Body of pancreas (tissue), 4 donors: ENCODE results near the gene ASPN.

Experiments
- POLR2A ChIP-seq, 3 donors: fragments of 450-650 bp; IDR thresholded peaks; one replicate each; pipeline ENCODE4 v1.6.1; 2016; ENCODE audit warnings: antibody characterized with exemption in 3 of 3, mild to moderate bottlenecking in 2 of 3
- TF ChIP-seq, protein P1 (sequence below), 7 experiments: fragments of 450-650 bp in 4 of 7; fragments of 200-600 bp in 3 of 7; sonication (generic) in 3 of 7; IDR thresholded peaks; one replicate each; pipeline ENCODE4 v1.5.1; 2016 to 2019; ENCODE audit warnings: antibody characterized with exemption in 7 of 7

DNA sequence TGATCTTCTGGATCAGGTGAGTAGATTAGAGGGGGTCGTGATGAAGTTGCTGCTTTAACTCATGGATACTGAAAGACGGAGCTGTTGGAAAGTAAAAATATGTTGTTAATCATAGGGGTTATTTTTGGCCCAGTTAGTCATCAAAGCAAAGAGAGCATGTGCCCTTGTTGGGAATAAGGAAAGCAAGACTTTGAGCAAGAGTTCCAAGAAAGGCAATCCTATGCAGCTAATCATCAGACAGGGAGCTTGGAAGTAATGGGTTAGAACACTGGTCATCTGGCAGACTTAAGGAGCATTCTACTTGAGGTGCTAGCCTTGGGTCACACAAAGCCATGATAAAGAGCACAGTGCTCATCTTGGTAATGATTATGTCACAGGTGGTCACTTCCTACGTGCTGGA lies 18.3 kb downstream of the ASPN start:
- no peak for TF ChIP-seq POLR2A (IDR thresholded peaks at IDR 0.05)
- TF ChIP-seq, protein P1, sequence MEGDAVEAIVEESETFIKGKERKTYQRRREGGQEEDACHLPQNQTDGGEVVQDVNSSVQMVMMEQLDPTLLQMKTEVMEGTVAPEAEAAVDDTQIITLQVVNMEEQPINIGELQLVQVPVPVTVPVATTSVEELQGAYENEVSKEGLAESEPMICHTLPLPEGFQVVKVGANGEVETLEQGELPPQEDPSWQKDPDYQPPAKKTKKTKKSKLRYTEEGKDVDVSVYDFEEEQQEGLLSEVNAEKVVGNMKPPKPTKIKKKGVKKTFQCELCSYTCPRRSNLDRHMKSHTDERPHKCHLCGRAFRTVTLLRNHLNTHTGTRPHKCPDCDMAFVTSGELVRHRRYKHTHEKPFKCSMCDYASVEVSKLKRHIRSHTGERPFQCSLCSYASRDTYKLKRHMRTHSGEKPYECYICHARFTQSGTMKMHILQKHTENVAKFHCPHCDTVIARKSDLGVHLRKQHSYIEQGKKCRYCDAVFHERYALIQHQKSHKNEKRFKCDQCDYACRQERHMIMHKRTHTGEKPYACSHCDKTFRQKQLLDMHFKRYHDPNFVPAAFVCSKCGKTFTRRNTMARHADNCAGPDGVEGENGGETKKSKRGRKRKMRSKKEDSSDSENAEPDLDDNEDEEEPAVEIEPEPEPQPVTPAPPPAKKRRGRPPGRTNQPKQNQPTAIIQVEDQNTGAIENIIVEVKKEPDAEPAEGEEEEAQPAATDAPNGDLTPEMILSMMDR (IDR thresholded peaks at IDR 0.05): no peak
